OCI-LY7 (cell line): ENCODE measurements around the gene C10orf95.

Experiments used
- EZH2phosphoT487 ChIP-seq: fragments of 200-600 bp; sonication (generic); IDR thresholded peaks from 2 replicates; pipeline ENCODE4 v1.6.1; 2018; ENCODE audit warnings: low read depth, borderline replicate concordance, mild to moderate bottlenecking, mixed run types, antibody characterized with exemption, low read length, moderate library complexity, mixed read lengths
- TF ChIP-seq, protein P1 (sequence below): fragments of 200-600 bp; sonication (generic); conservative IDR thresholded peaks from 2 replicates; pipeline ENCODE4 v1.5.1; 2014; ENCODE audit warnings: mild to moderate bottlenecking, antibody characterized with exemption, low read length, moderate library complexity, mixed read lengths

DNA sequence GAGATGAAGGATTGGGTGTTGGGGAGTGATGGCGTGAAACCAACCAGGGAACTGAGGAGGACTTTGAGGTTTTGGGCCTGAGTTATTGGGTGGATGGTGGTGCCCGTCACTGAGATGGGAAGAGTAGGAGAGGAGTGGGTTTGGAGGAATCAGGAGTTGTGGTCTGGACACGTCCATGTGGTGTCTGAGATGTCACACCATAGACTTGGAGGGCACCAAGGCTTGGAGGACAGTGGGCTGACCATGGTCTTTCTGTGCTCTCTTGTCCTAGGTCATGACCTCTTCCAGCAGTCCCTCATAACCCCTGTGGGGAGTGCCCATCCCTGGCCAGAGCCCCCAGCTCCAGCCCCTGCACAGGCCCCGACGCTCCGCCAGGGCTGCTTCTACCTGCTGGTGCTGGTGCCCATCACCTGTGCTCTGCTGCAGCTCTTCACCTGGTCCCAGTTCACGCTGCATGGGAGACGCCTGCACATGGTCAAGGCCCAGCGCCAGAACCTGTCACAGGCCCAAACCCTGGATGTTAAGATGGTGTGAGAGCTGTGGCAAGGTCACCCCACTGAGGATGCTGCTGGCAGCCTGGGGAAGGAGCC, 24.2 kb upstream of the C10orf95 start:
- TF ChIP-seq, protein P1, sequence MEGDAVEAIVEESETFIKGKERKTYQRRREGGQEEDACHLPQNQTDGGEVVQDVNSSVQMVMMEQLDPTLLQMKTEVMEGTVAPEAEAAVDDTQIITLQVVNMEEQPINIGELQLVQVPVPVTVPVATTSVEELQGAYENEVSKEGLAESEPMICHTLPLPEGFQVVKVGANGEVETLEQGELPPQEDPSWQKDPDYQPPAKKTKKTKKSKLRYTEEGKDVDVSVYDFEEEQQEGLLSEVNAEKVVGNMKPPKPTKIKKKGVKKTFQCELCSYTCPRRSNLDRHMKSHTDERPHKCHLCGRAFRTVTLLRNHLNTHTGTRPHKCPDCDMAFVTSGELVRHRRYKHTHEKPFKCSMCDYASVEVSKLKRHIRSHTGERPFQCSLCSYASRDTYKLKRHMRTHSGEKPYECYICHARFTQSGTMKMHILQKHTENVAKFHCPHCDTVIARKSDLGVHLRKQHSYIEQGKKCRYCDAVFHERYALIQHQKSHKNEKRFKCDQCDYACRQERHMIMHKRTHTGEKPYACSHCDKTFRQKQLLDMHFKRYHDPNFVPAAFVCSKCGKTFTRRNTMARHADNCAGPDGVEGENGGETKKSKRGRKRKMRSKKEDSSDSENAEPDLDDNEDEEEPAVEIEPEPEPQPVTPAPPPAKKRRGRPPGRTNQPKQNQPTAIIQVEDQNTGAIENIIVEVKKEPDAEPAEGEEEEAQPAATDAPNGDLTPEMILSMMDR: no peak
- no peak for TF ChIP-seq EZH2phosphoT487
